ENCODE results near the gene CDK17. TPM values are rescaled to one million over a fixed set of nuclear protein-coding genes. Genes with fewer than 3 reads are reported as not detected.

The CDK17 gene
- total and polyA plus RNA-seq, 2 donors (not counting 1 experiment from before 2014, with no cell fraction given): 15.6 to 87.8 TPM

GRCh38 chr12:96323906-96324305 lies 76.3 kb downstream of the CDK17 start:
- H3K4me2 ChIP-seq (replicated peaks; ENCODE audit: low read depth, low read length, poor library complexity, severe bottlenecking): no peak overlapping the region
- no peak overlapping the region for H3K4me3 ChIP-seq (ENCODE audit: control extremely low read depth in 1 of 5, extremely low read depth in 1 of 5, insufficient read depth in 1 of 5, low read depth in 2 of 5, low read length in 4 of 5)
- peaks cover 3 to 19% of the 10 kb centered on the region in 2 experiments for H3K36me3 ChIP-seq (replicated peaks in 1 of 2; ENCODE audit: control extremely low read depth in 1 of 2, control insufficient read depth in 1 of 2, extremely low read depth in 1 of 2, insufficient read depth in 2 of 2, low read length in 1 of 2)
- Mint-ChIP-seq H3K27ac (peak overlapping the region; percentile 17), H3K4me3 (no peak overlapping the region), H3K9me3 (ENCODE audit: insufficient read depth) (no peaks in the 10 kb centered on the region), H3K27me3 (no peaks in the 10 kb centered on the region), H3K4me1 (peaks cover 43% of the 10 kb centered on the region)
- H3K27ac ChIP-seq (ENCODE audit: low read length in 2 of 2): no peak overlapping the region
- peaks cover 26% of the 10 kb centered on the region for H4K20me1 ChIP-seq (ENCODE audit: control insufficient read depth, insufficient read depth, low read length, poor library complexity, severe bottlenecking)
- POLR2A ChIA-PET: interaction anchor here (0.6 kb wide), 1 partner anchor 55 kb away, joined by 3 read pairs; no protein-coding TSS in a partner anchor
- H2AFZ ChIP-seq (ENCODE audit: insufficient read depth, low read depth, low read length, poor library complexity, severe bottlenecking): no peak overlapping the region
- H3K27me3 ChIP-seq (replicated peaks in 1 of 4; ENCODE audit: control extremely low read depth in 1 of 4, control insufficient read depth in 3 of 4, insufficient read depth in 4 of 4, low read length in 3 of 4): no peaks in the 10 kb centered on the region
- H3K4me1 ChIP-seq (ENCODE audit: control insufficient read depth in 2 of 2, insufficient read depth in 2 of 2, low read length in 2 of 2): peaks cover 29 to 33% of the 10 kb centered on the region in 2 donors
- no peak overlapping the region for H3K9ac ChIP-seq (ENCODE audit: low read length)
- TF ChIP-seq EZH2 (IDR thresholded peaks at IDR 0.05; ENCODE audit: borderline replicate concordance, insufficient read depth, low read depth, low read length, poor library complexity, severe bottlenecking): no peak
- TF ChIP-seq, protein P1, sequence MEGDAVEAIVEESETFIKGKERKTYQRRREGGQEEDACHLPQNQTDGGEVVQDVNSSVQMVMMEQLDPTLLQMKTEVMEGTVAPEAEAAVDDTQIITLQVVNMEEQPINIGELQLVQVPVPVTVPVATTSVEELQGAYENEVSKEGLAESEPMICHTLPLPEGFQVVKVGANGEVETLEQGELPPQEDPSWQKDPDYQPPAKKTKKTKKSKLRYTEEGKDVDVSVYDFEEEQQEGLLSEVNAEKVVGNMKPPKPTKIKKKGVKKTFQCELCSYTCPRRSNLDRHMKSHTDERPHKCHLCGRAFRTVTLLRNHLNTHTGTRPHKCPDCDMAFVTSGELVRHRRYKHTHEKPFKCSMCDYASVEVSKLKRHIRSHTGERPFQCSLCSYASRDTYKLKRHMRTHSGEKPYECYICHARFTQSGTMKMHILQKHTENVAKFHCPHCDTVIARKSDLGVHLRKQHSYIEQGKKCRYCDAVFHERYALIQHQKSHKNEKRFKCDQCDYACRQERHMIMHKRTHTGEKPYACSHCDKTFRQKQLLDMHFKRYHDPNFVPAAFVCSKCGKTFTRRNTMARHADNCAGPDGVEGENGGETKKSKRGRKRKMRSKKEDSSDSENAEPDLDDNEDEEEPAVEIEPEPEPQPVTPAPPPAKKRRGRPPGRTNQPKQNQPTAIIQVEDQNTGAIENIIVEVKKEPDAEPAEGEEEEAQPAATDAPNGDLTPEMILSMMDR (IDR thresholded peaks at IDR 0.05): no peak
- intact Hi-C loops (cut with micrococcal nuclease): no loop called here
- CTCF ChIA-PET: no interaction called here
- DNase-seq (no peak), ATAC-seq (ENCODE audit: low read depth) (no peak)
- H3K9me3 ChIP-seq (ENCODE audit: control extremely low read depth in 1 of 3, control insufficient read depth in 2 of 3, insufficient read depth in 1 of 3, low read length in 2 of 3): no peaks in the 10 kb centered on the region
- H3K79me2 ChIP-seq (ENCODE audit: control insufficient read depth, insufficient read depth, low read length): peaks cover 45% of the 10 kb centered on the region
- 100% methylated on average over 1 of the region's 3 CpGs for WGBS (ENCODE audit: insufficient coverage)

GRCh38 chr12:96322720-96323119 lies 77.5 kb downstream of the CDK17 start:
- no peak overlapping the region for H3K27ac Mint-ChIP-seq
- no peaks in the 10 kb centered on the region for H3K27me3 ChIP-seq (replicated peaks in 1 of 4; ENCODE audit: control extremely low read depth in 1 of 4, control insufficient read depth in 3 of 4, insufficient read depth in 4 of 4, low read length in 3 of 4)

More at GRCh38 chr12:96322720-96323119, 77.5 kb downstream of the CDK17 start:
- H3K79me2 ChIP-seq (ENCODE audit: control insufficient read depth, insufficient read depth, low read length): peaks cover 45% of the 10 kb centered on the region
- peaks cover 26% of the 10 kb centered on the region in 2 donors for H3K4me1 ChIP-seq (ENCODE audit: control insufficient read depth in 2 of 2, insufficient read depth in 2 of 2, low read length in 2 of 2)
- H3K9ac ChIP-seq (ENCODE audit: low read length): no peak overlapping the region
- ATAC-seq (ENCODE audit: low read depth) (no peak), DNase-seq (no peak)
- no peak overlapping the region for H3K4me3 Mint-ChIP-seq
- no peaks in the 10 kb centered on the region for H3K27me3 Mint-ChIP-seq
- TF ChIP-seq EZH2 (IDR thresholded peaks at IDR 0.05; ENCODE audit: borderline replicate concordance, insufficient read depth, low read depth, low read length, poor library complexity, severe bottlenecking): no peak
- TF ChIP-seq, protein P1 (IDR thresholded peaks at IDR 0.05): no peak
- H3K4me2 ChIP-seq (replicated peaks; ENCODE audit: low read depth, low read length, poor library complexity, severe bottlenecking): no peak overlapping the region
- H3K4me1 Mint-ChIP-seq: peaks cover 33% of the 10 kb centered on the region
- peaks cover 3 to 19% of the 10 kb centered on the region in 2 experiments for H3K36me3 ChIP-seq (replicated peaks in 1 of 2; ENCODE audit: control extremely low read depth in 1 of 2, control insufficient read depth in 1 of 2, extremely low read depth in 1 of 2, insufficient read depth in 2 of 2, low read length in 1 of 2)
- no peaks in the 10 kb centered on the region for H3K9me3 ChIP-seq (ENCODE audit: control extremely low read depth in 1 of 3, control insufficient read depth in 2 of 3, insufficient read depth in 1 of 3, low read length in 2 of 3)
- WGBS (ENCODE audit: insufficient coverage): no CpG with 5 or more reads among the region's 1 CpG
- H4K20me1 ChIP-seq (ENCODE audit: control insufficient read depth, insufficient read depth, low read length, poor library complexity, severe bottlenecking): peaks cover 24% of the 10 kb centered on the region
- ChIA-PET POLR2A (no interaction called here), CTCF (no interaction called here)
- no peak overlapping the region for H3K27ac ChIP-seq (ENCODE audit: low read length in 2 of 2)
- H2AFZ ChIP-seq (ENCODE audit: insufficient read depth, low read depth, low read length, poor library complexity, severe bottlenecking): no peak overlapping the region
- intact Hi-C loops (cut with micrococcal nuclease): no loop called here
- H3K9me3 Mint-ChIP-seq (ENCODE audit: insufficient read depth): no peaks in the 10 kb centered on the region
- H3K4me3 ChIP-seq (ENCODE audit: control extremely low read depth in 1 of 5, extremely low read depth in 1 of 5, insufficient read depth in 1 of 5, low read depth in 2 of 5, low read length in 4 of 5): no peak overlapping the region

All from B cell (primary cell).